Measurements from ENCODE around the gene RBSN.

The RBSN gene

DNA sequence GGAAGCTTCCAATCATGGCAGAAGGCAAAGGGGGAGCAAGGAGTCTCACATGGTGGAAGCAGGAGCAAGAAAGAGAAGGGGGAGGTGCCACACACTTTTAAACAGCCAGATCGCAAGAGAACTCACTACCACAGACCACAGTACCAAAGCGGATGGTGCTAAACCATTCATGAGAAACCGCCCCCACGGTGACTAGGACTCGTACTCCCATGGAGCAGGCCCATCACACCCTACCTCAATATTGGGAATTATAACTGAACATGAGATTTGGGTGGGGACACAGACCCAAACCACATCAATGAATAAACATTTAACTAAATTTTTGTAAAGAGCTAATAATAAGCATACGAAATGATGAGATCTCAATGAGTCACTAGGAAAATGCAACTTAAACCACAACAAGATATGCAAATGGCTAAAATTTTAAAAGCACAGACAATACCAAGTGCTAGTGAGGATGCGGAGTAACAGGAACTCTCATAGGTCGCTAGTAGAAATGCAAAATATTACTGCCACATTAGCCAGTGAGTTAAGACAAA lies 43.9 kb downstream of the RBSN start:
- no peak for DNase-seq

DNA sequence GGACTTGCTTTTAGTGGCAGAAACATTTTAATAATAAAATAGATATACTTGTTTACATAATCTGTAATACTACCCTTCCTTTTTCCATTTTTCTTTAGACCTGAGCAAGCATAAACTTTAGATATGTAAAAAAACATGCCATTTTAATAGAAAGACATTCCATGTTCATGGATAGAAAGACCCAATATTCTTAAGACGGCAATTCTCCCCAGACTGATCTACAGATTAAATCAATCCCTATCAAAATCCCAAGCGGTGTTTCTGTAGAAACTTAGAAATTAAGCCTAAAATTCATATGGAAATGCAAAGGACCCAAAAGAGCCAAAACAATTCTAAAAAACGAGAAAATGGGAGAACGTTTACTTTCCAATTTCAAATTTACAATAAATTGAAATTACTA lies 45.4 kb downstream of the RBSN start:
- no peak for DNase-seq

DNA sequence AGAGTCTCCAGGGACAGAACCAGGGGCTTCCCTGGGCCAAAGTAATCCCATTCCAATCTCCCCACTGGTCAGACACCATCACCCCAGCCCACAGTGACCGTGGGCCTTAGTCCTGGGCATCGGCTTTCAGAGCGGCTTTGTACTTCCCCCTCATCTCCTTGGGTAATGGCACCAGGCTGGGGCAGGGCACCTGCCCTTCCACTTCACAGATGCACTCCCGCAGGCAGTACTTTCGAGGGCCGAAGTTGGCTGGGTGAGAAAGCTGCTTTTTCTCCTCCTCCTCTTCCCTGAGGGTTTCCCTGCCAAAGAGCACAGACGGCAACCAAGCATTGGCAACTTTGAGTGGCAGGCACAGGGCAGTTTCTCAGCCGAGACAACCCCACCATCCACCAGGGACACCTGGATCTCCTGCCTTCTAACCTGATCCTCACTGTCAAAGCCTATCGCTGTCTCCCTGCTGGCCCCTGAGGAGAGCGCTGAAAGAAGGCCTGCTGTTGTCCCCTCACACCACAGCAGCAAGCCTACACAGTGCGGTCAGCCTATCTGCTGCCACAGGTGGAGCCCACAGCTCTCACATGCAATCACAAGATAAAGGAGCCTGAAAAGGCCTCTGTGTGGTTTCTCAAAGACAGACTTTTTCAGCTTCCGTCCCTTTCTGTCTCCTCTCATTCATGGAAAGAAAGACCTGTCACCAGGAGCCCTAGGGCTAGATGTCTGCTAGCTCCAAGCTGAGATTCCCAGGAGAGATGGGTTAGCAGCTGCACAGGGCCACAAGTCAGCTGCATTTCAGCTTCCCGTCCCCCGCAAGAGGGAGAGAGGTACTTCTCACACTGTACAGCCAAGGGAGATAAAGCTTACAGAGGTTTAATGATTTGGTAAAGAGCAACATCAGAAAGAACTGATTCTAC lies 46.4 kb downstream of the RBSN start:
- DNase-seq = no peak

DNA sequence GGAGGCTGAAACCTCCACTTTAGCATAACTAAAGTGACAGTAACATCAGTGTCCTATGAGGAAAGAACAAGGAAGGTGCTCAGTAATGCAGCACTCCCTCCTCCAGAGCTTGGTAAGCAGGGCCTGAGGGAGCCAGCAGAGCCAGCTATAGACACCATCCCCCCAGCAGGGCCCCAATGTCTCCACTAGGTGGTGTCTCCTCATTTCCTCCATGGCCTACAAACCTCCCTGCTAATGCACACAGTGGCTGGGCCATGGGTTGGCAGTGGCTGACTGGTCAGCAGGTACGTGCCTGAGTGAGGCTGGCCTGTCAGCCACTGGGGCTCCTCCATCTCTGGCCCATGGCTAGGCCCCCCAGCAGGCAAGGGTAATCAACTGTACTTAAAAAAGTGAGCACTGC lies 47.4 kb downstream of the RBSN start:
- DNase-seq = peak; percentile 36 to 52

DNA sequence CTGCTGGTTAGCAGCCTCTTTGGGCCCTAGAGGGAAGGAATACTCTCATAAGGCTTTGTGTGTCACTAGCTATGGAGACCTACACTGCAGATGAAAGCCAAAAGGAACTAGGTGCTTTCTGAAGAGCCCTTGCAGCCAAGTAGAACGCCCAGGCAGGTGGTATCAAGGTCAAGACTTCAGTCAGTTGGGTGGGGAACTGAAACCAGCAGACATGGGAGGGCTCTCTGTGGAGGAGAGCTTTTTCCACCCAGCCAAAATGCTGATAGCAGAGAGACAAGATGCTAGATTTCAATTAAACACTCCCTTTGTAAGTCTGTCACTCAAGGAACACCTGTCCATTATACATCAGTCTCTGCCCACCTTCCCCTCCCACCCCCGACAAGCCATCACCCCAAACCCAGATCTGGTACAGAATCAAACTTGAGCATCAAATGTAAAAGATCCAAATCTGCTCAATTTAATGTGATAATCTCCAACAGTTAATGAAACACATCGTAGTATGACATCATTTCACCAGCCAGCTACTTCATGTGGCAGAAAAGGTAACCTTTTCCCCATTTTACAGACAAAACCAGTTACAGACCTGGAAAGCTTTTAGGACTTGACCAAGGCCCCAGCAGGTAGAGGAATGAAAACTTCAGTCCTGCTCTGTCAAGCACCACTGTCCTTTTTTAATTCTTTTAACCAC lies 48.4 kb downstream of the RBSN start:
- no peak for DNase-seq

DNA sequence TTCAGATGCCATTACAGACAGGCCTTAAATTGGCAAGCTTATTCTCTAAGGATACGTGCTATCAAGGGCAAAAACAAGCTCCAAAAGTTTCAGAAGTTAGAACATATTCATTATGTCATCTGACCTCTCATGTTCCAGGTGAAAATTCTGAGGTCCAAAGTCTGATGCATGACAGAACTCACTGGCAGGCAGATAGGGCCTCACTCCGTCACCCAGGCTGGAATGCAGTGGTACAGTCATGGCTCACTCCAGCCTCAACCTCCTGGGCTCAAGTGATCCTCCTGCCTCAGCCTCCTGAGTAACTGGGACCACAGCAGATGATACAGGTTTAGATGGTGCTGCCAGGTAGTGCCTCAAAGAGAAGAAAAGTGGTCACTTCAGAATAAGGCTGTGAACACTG lies 49.4 kb downstream of the RBSN start:
- DNase-seq = no peak

DNA sequence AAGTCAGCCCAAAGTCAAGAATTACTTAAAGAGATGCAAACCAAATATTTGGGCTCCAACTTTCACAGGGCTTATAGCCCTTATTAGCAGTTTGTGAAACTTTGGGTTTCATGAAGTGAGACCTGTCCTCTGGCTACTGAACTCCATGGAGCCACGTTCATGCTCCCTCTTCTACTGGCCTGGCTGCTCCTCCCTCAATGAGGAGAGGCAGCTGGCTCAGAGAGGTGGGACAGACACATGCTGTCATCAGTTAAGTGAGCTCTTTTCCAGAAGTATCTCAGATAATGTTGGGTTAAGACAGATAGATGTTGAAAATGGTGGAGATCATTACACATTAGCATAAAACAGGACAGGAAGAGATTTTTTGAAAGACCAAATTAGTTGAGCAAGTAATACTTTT lies 53.3 kb downstream of the RBSN start:
- DNase-seq = no peak

DNA sequence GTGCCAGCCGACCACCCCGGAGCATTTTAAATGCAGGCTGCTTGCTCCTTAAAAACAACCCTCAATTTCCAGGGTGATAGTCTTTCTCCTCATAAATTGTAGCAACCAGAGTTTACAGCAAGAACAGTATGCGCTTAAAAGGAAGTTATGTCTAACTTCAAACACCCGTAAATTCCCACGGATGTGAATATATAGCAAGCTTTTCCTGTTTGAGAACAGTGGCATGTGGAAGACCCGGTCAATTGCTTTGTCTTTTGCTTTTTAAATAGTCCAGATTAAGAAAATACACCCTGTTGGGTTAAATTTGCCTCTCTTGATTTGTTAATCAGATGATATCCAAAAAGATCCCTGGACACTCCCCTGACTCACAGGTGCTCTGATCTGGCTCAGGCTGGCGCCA lies 54.6 kb downstream of the RBSN start:
- DNase-seq = no peak

DNA sequence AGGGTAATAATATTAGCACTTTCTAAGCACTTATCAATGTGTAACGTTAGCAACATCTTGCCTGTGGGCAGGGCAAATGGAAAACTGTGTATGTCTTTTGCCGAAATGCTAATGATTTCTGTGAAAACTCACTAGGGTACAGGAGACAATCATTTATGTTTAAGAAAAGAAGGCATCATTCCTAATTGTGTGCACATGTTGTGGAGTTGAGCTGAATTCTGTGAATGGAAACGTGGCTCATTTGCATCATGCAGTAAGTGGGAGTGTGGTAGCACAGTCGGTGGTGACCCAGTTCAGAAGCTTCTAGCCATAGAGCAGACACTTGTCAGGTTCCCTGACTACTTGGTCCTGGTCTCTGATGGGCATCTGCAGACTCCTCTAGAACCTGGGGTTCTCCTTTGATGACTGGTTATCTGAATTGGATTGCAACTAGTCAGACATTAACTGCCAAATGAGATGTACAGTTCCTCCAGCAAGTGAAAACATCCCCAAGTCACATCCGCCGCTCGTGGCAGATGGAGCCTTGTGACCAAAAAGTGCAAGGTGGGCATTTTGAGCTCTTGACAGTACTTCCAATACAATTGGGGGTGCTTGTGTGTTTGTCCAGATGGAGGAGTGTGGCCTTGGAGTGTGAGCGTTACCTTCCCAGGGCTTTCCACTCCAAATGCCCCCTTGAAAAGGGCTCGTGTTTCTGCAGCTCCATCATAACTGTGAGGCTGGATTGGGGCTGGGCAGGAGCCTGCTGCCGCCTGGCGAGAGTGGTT lies 55.4 kb downstream of the RBSN start:
- DNase-seq = no peak

DNA sequence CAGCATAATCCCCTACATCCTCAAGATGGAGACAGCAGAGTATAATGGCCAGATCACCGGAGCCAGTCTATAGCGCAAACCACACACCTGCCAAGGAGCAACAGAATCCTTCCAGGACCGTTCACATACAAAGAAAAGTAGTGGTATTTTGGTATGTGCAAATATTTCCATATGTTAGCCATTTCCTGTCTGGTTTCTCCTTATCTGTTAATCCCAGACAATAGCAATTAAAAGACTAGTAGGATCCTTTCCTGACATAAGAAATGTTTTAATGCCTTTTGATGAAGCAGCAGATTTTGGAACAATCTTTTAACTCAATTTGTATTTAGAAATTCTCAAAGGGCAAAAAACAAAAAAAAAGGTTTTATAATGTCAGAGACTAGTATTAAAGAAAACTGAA lies 56.0 kb downstream of the RBSN start:
- DNase-seq = no peak

DNA sequence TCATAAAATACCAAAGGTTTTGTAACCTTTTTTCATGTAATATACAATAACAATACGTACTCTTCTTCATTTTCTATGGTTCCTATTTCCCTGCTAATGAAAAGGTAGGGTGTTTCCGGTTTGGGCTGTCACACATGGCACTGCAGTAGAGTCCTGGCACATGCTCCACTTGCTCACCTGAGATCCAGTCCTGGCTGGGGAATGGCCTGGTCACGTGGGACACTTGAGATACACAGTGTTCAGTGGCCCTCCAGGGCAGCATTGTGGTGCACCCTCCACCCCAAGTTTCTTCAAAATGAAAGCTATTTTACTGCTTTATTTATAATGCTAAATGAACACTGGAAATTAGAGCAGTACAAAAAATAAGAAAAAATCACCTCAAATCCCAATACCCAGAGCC lies 57.0 kb downstream of the RBSN start:
- DNase-seq = no peak

DNA sequence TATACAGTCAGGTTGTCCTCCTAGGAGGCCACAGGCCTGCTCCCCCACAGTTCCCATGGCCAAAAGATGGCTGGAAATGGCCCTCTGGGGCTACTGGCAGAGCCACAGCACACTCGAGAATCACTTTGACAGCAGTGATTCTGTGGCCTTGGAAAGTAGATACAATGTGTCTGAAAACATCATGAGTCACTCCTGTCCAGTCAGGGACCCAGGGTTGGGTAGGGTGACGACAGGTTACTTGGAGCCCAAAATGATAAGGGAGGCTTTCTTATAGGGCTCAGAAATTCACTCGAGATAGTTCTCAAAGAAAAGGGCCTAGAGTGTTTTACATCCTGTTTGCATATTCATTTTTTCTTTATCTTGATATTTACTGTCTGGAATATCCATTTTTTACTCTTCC lies 58.1 kb downstream of the RBSN start:
- no peak for DNase-seq

DNA sequence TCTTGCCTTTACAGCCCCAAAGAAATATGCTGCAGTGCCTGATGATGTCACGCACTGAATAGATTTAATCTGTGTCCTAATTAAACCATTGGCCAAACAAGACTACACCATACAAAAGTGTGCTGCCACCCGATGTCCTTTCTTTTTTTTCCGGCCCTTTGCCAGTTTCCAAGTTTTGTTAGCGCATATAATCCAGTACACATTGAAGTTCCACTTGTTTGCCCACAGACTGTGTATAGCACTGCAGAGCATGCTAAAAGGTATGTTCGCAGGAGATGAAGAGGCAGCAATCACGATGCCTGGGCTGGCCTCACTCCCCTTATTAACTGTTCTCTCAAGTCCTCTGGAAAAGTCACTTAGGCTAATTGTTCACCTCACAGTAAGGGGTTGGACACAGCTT lies 60.6 kb downstream of the RBSN start:
- DNase-seq = no peak

DNA sequence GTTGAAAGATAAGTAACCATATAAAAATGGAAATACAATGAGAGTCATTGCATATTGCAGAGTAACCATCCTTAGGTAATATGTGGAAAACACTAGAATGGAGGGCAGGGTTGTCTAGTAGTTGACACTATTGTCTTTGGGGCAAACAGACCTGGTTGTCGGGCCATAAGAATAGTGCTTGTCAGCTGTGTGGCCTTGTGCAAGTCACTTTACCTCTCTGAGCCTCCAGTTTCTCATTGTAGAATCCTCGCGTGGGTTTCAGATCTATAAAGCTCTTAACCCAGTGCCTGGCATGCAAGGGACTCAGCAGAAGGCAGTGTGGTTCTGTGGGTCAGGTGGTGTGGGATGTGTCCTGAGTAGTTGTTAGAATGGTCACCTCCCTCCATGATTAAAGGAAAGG lies 65.8 kb downstream of the RBSN start:
- no peak for DNase-seq

DNA sequence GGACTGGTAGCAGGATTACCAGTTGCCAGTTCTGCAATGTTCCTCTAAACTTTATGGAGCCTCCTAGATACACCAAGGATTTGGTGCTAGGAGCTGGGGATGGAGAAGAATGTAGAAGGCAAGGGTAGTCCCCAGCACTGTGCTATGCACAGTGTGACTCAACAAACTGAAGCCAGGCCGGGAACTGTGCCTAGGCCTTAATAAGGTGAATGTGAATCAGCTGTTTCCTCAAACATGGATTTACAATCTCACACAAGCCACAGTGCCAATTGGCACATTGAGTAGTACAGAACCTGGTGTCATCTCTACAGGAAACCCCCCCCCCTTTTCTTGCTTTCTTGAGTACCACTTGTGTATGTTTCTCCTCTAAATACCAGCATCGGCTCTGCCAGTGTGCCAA lies 66.3 kb downstream of the RBSN start:
- DNase-seq = no peak

DNA sequence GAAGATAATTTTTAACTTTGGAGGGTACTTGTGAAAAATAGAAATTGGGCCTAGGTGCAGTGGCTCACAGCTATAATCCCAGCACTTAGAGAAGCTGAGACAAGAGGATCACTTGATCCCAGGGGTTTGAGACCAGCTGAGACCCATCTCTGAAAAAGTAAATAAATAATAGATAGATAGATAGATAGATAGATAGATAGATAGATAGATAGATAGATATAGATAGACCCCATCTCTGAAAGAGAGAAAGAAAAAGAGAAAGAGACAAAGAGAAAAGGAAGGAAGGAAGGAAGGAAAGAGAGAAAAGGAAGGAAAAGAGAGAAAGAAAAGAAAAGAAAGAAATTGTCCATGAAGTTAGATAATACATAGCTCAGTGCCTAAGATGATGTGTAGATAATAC lies 69.3 kb downstream of the RBSN start:
- DNase-seq = no peak

DNA sequence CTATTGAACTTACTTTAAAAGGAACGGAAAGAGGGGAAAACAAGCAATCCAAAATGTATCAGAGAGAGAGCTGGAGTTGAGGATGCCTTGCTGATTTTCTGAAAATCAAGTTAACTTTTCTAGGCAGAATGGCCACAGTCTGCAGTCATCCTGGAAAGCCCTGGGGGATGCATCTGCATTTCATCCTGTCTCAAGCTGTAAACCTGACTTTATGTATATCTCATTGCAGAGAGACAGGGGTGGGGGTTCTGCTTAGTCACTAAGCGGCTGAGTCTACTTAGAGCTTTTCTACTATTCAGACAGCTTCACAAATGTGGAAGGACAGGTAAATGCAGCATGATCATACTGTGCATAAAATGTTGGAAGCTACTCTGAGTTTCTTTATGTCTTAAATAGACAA lies 75.2 kb downstream of the RBSN start:
- no peak for DNase-seq

DNA sequence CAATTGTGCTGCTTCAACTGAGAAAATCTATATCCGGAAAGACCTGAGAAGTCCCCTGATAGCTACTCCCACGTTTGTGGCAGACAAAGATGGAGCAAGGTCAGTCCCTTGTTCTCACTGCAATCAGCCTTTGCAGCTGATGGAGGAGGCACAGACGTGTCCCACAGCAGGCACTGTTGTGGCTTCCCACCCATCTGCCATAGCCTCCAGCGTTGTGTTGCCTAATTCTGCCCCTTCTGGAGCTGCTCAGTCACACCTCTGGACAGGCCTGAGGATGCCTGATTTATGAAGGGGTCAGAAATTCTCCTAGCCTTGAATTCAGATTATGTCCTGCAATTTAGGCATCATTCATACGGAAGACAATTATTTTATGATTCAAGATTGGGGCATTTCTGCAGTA lies 75.7 kb downstream of the RBSN start:
- DNase-seq = no peak
